GM21360 (cell line): ENCODE results near the gene ATP2A3.
"Not testable (repeated sequence)": the region's sequence is repeated elsewhere in the genome, so short reads cannot be mapped to it uniquely, and the experiment has no call there.

Source experiments
- ATAC-seq: cut with Tn5 transposase; IDR thresholded peaks from one replicate; pipeline ENCODE4 v1.9.1; 2021; ENCODE audit warnings: mild to moderate bottlenecking, moderate library complexity; ENCODE audit not compliant: unreplicated experiment

Gene ATP2A3

DNA sequence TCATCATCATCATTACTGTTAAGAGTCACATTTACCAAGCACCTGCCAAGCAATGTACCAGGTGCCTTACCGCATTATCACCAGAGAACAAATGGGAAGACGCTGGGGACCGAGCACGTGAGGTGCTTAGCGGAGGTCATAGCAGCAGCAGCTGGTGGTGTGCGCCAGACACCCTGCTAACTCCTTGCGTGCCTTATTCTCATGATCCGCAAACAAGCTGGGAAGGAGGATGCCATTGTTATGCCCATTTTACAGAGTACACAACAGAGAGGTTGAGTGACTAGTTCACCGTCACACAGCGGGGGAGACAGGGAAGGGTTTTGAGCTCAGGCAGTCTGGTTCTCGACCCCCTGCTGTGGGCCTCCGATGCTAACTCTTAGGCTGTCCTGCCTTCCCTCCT, 7.3 kb downstream of the ATP2A3 start:
- ATAC-seq = no peak

DNA sequence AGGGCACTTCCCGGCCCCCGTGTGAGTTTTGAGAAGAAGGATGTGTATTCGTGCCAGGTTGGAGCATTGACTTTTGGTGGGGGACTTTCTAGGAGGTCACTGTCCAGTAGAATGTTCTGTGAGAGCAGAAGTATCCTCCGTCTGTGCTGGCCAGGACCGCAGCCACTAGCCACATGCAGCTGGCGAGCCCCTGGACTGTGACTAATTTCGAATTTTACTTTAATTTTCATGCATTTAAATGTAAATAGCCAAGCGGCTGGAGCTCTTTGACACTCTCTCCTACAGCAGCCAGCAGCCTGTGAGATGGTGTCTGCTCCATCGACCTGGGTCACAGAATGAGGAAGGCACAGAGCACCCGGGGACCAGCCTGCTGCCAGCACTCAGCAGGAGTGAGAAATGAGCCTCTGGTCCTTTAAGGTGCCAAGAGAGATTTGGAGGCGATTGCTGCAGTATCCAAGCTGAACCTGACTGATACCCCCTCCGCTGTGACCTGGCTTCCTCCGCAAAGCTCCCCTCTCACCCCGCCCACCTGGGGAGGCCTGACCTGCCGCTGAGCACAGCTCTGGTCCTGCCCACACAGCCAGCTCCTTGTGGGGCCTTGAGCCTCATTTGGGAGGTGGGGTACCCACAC, 7.8 kb downstream of the ATP2A3 start:
- no peak for ATAC-seq

DNA sequence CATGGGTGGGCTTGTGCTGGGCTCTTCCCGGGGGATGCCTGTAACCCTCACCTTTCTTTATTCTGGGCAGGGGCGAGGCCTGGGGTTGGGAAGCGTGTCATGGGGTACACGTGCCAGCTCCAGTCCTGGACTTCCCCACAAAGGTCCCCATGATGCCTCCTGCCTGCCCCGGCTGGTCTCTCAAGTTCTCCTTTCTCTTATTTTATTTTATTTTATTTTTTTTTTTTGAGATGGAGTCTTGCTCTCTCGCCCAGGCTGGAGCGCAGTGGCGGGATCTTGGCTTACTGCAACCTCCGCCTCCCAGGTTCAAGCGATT, 8.6 kb downstream of the ATP2A3 start:
- no peak for ATAC-seq

DNA sequence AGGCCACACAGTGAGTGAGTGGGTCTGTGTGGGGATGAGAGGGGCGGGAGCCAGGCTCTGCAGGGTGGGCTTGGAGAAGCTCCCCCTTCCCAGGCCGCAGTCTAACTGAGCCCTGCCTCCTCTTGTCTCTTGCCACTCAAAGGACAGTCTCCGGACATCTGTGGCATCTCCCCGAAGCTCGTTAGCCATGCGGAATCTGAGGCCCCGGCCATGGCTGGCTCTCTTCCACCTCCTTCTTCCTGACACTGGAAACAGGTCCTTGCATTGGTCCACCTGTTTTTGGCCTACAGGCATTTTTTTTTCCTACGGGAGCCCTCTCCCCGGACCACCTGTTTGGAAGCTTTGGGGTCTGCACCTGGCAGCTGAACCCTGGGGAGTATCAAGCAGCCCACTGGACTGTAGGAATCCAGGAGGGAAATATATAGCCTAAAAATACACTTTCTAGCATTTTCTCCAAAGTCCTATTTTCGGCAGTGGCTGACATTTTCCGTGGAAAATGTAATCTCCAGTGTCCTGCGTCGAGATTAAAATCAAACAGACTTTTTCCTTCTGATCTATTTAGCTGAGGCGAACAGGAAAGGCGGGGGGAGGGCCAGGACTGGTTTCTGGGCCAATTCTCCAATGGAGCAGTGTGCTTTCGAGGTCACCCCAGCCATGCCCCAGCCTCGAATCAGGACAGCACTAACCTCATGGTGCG, 9.1 kb downstream of the ATP2A3 start:
- no peak for ATAC-seq

DNA sequence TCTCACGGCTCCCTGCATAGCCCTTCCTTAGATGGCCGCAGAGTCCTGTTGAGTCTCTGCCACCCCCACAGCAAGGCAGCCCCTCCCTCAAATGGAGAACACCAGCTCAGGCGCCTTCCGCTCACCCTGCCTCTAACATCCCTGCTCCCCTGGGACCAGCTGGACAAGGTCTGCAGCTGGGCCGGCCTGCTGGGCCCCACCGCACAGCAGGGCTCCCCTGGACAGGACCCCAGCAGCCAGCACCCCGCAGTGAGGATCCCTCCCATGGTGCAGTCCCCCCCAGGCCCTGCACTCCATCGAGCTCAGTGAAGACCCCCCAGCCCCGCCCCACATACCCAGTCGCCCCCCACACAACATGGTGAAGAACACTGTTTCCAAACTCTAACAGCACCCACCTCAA, 10.2 kb downstream of the ATP2A3 start:
- ATAC-seq = no peak

DNA sequence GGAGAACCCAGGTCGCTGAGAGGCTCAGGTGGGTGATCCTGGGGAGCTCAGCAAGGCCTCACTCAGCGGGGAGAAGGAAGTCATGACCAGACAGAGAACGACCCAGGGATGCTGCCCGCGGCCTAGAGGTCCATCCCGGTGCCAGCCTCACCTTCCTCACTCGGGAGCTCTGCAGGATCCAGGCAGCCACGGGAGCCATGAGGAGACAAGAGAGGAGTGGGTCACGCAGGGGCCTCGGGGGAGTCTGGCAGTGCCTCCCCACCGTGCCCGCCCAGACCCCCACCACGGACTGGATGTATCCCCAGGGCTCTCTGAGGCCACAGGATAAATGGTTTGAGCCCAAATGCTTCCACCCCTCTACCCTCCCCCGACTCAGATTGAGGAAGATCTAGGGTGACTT, 10.7 kb downstream of the ATP2A3 start:
- no peak for ATAC-seq

DNA sequence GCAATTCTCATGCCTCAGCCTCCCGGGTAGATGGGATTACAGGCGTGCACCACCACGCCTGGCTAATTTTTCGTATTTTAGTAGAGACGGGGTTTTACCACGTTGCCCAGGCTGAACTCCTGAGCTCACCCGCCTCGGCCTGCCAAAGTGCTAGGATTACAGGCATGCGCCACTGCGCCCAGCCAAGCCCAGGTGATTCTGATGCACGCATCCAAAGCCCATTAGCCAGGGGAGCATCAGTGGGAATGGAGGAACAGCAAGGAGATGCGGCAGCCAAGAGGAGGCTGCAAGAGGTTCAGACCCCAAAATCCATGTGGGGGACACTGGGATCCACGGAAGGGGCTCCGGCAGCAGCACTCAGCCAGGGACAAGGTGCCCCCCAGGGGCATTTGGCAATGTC, 12.1 kb downstream of the ATP2A3 start:
- no peak for ATAC-seq

DNA sequence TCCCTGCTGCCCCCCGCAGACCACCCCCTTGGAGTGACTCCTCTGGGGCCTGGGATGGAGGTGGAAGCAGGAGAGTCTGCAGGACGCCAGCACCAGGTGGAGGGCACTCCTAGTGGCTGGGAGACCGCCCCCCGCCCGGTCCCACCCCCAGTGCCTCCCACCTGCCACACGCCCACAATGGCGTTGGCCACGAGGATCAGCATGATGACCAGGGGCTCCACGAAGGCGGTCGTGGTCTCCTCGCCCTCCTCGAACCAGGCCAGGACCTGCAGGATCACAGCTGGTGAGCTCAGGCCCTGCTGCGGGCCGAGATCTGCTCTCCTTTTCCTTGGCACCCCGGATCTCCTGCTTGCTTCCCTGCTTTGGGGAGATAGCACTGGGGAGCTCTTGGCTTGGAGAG, 12.8 kb downstream of the ATP2A3 start:
- no peak for ATAC-seq

DNA sequence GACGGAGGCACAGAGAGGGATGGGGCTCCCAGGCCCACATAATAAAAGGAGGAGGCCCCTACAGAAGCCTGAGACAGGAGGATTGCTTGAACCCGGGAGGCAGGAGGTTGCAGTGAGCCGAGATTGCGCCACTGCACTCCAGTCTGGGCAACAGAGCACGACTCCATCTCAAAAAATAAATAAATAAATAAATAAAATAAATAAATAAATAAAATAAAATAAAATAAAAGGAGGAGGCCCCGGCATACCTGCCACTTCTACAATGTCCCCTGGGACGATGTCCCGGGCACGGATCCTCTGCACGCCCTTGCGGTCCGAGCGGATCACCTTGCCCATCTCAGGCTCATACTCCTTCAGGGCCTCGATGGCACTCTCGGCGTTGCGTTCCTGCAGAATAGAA, 13.2 kb downstream of the ATP2A3 start:
- no peak for ATAC-seq

DNA sequence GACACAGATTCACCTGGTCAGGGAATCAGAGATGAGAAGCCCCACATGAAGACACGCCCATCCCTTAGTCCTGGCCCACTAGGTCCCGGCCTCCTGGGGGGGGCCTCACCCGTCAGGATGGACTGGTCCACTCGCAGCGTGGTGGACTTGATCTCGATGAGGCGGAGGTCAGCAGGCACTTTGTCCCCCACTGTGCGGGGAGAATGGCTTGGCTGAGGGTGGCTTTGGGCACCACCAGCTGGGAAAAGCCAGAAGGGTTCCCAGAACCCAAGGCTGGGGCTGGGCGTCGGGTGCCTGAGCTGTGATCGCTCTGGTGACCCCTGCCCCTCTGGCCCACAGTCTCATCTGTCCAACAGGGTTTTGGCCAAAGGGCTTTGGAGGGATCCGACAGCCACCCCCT, 13.7 kb downstream of the ATP2A3 start:
- ATAC-seq = no peak

DNA sequence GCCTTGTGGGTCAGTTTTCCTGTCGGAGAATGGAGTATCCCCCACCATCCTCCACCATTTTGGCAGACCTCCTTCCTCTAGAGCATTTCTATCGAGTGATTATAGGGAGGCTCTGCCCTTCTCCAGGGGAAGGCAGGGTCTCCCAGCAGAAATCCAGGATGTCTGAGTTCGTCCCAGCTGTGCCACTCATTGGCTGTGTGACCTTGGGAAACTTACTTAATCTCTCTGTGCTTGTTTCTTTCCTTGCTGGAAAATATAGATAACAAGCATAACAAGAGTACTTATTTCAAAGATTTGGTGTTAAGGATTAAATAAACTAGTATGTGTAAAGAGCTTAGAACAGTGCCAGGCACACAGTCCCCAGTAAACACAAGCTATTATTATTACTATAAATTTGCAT, 14.8 kb downstream of the ATP2A3 start:
- no peak for ATAC-seq

DNA sequence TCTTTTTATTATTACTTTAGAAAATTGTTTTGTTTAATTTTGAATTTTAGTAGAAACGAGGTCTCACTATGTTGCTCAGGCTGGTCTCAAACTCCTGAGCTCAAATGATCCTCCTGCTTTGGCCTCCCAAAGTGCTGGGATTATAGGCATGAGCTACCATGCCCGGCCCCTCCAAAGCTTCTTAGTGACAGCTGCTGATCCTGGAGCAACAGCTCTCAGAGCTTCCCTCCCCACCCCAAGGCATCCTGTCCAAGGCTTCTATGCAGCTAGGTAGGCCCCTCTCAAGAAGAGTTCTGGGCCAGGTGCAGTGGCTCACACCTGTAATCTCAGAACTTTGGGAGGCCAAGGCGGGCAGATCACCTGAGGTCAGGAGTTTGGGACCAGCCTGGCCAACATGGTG, 15.7 kb downstream of the ATP2A3 start:
- not testable (repeated sequence) for ATAC-seq

DNA sequence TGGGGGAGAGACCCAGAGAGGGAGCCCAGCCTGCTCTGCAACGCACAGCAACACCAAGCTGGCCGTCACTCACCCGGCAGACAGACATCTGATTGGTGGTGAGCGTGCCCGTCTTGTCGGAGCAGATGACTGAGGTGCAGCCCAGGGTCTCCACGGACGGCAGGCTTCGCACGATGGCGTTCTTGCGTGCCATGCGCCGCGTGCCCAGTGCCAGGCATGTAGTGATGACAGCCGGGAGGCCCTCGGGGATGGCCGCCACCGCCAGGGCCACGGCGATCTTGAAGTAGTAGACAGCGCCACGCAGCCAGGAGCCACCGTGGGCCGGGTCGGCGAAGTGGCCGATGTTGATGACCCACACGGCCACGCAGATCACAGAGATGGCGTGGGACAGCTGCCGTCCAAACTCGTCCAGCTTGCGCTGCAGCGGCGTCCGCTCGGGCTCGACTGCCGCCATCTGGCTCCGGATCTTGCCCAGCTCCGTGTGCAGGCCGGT, 16.9 kb downstream of the ATP2A3 start:
- no peak for ATAC-seq

DNA sequence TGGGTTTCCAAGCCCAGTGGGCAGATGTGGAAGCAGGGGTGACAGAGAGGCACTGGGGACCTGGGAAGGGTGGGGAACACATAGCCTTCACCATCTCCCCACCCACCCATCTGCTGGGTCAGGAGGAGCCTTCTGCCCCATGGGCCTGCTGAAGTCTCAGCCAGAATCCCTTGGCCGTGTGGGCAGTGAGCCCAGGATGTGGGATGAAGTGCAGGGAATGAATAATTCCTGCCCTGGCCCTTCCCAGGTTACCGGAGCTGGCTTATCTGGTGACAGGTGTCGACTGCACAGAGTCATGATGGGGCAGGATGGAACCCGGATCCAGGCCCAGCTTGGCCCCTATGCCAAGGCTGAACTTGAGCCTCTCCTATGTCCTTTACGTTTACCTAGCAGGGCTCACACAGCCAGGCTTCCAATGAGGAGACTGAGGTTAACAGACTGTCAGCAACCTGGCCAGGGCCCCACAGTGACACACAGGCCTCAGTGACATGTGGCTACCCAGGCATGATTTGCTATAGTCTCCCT, 17.5 kb downstream of the ATP2A3 start:
- ATAC-seq = no peak

DNA sequence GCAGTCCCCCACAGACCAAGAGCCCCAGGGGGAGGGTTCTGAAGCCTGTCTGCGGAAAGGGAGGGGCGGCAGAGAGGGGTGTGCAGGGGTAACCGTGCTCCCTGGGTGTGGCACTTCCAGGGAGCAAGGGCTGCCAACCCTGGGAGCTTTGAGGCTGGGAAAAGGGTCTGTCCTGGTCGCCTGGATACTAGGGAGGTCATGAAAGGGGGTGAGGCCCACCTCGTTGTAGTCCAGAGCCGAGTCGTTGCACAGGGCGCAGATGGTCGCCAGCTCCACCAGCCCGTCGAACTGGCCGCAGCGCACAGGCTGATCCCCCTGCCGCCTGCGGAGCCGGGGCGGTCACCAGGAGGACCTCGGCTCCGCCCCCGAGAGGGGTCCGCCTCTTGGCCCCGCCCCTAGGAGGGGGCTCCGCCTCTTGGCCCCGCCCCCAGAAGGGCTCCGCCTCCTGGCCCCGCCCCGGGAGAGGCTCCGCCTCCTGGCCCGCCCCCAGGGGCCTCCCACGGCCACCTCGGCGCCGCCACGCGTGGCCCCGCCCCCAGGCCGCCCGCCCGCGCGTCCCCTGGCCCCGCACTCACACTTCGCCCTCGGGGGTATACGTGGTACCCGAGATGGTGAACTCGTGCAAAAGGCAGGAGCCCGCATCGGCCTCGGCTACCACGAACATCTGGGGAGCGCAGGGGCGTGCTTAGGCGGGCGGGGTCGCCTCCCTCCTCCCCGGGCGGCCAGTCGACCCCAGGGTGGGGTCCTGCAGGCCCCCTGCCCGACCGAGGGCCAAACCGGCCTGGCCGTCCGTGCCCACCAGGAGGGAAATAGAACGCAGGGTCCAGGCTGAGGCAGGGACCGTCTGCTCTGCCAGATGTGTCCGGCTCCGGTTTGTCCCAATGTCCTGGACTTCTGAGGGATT, 19.5 kb downstream of the ATP2A3 start:
- no peak for ATAC-seq

DNA sequence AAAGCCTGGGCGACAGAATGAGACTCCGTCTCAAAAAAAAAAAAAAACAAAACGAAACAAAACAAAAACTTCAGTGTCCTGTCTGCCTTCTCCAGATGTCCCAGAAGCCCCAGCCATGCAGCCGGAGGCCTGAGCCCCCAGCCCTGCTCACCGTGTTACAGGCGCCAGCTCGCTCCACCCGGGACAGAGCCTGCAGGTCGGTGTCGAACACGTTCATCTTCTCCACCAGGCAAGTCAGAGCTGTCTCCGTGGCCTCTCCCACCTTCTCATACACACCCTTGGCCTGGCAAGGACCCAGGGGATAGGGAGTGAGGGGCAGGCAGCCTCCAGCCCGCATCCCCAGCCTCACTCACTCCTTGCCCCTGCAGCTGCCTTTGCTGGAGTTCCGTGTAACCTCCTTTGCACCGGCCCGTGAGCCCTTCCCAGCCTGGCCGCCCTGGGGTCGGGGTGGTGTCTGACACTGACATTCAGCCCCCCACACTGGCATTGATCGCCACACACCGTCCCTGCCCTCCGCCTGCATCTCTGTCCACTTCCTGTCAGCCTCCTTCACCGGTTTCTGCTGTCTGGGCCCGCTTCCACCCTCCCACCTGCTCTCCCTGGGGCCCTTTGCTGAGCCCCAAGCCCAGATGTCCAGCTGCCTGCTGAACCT, 20.9 kb downstream of the ATP2A3 start:
- no peak for ATAC-seq

DNA sequence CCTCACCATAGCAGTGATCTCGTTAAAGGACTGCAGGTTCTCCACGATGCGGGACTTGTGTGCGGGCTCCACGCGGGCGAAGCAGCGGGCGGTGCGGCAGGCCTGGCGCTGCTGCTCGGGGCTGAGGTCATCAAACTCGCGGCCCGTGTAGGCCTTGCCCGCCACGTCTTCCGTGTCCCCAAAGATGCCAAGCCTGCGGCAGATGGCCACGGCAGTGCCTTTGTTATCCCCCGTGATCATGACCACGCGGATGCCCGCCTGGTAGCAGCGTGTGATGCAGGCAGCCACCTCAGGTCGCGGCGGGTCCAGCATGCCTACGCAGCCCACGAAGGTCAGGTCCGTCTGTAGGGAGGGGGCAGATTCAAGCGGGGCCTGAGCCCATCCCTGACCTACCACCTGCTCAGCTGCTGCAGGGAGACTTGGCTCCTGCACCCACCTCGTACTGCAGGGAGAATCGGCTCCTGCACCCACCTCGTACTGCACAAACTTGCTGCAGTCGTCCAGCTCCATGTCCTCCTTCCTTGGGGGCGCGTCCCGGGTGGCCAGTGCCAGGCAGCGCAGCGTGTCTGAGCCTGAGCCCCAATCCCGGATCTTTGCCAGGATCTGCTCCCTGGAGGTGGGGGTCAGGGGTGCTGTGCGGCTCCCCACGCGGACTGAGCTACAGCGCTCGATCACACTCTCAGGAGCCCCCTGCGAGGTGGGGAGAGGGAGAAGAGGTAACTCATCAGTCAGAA, 23.1 kb downstream of the ATP2A3 start:
- no peak for ATAC-seq

DNA sequence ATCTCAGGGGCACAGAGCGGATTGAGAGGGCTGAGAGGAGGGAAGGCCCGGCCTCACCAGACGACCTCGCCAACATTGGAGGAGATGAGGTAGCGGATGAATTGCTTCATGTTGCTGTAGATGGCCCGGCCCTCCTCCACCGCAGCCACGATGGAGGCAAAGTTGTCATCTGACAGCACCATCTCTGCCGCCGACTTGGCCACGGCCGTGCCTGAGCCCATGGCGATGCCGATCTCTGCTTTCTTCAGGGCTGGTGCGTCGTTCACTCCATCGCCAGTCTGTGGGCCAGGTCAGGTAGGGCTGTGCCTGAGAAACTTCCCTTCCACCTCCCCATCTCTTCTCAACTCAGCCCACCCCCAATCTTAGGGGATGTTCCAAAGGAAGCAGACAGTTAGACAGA, 26.9 kb downstream of the ATP2A3 start:
- no peak for ATAC-seq

DNA sequence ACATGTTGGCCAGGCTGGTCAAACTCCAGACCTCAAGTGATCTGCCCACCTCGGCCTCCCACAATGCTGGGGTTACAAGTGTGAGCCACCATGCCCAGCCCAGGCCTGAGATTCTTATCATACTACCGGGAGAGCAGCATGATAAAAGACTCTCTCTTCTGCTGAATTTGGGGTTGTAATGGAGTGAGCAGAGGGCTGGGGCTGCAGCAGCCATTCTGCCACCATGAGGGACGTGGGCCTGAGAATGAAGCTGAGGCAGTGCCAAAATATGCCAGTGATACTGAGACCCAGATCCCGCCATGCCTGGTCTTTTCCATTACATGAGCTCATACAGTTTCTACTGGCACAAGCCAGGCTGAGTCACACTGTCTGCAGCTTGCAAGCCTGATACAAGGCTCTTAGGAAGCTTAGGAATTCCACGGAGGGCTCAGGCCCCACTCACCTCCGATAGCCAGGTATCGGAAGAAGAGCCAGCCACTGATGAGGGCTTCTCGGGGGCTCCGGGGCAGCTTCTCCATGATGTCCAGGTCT, 28.3 kb downstream of the ATP2A3 start:
- ATAC-seq = no peak

DNA sequence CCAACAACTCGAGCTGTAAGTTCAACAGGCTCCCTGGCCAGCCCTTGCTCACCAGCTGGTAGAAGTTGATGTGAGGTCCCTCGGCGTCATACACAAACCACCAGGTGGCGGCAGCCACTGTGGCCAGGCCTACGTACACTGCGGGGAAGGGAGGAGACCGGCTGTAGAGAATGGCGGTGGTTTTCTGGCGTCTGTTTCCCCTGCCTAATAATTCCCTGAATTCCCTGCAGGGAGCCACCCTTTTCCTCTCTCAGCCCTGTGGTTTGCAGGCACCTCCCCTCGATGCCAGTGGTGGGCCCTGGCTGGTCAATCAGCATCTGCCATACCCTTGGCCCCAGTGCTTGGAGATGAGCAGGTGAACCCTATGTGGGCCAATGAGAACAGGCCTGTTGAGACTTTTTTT, 29.1 kb downstream of the ATP2A3 start:
- no peak for ATAC-seq
